Transverse colon (tissue), 1 donor: ENCODE results near the gene CTNNAL1.

Experiments
- EP300 ChIP-seq: sonication (generic); formaldehyde crosslinking; IDR thresholded peaks from one replicate; pipeline ENCODE4 v1.6.1; 2017; ENCODE audit warnings: antibody characterized with exemption, low read depth
- POLR2A ChIP-seq: fragments of 450-650 bp; IDR thresholded peaks from one replicate; pipeline ENCODE4 v1.6.1; 2016; ENCODE audit warnings: antibody characterized with exemption, mild to moderate bottlenecking, moderate library complexity

DNA sequence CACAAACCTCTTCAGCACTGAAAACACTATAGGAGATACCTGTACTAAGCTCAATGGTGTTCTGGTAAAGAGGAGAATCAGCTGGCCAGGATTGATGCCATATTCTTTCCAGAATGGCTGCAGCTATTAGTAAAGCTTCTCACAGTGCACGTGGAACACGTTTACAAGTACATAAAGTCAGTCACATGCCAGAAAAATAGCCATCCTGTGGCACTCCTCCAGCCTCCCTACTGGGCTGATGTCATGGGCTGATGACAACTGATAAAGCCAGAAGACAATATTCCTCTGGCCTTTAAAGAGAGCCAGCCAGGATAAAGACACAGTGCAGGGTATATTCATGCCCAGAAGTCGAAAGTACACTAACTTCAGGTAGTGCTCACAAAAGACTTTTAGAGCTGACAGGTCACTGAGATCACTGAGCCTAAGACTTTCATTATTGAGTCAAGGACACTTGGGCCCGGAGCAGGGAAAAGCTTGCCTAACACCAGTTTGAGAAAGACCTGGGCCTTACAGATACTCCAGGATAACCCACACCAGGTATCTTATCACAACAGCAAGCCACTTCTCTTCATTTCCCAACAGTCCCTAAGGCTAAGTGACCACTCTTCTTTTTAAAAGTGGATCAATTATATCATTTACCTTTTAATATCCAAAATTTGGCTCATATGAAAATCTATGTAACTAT is 49.7 kb downstream of the CTNNAL1 start:
- no peak for TF ChIP-seq EP300
- no peak for TF ChIP-seq POLR2A
